GM12892 (cell line): ENCODE data around the gene PDE4A.

Experiments
- DNase-seq: peaks from one replicate; pipeline ENCODE4 v3.0.0; 2011; ENCODE audit not compliant: insufficient read length
- FAIRE-seq: peaks from 2 replicates; lab custom pipeline; 2011; peaks lifted over from hg19 to GRCh38; lab: Jason Lieb, UNC
- POLR2A ChIP-seq: IDR thresholded peaks from 2 replicates; pipeline ENCODE4 v1.6.1; 2011; ENCODE audit warnings: low read depth, low read length, control low read depth
- POLR2AphosphoS5 ChIP-seq: IDR thresholded peaks from 2 replicates; pipeline ENCODE4 v1.6.1; 2011; ENCODE audit warnings: low read depth, low read length, control low read depth
- TAF1 ChIP-seq: IDR thresholded peaks from 2 replicates; pipeline ENCODE4 v1.6.1; 2011; ENCODE audit warnings: low read depth, mild to moderate bottlenecking, control low read depth, low read length, borderline replicate concordance

Gene PDE4A

DNA sequence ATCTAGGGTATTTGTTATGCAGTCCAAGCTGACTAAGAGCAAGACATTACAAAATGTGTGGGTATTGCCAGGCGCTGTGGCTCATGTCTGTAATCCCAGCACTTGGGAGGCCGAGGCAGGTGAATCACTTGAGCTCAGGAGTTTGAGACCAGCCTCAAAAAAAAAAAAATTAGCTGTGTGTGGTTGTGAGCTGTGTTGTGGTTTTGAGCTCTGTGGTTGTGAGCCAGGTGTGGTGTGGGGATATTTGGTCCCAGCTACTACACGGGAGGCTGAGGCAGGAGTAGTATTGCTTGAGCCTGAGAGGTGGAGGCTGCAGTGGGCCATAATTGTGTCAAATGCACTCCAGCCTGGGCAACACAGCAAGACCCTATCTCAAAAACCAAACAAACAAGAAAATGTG lies 88.4 kb downstream of the PDE4A start:
- FAIRE-seq (no peak), DNase-seq (no peak)
- TF ChIP-seq POLR2A = no peak
- TF ChIP-seq TAF1 = no peak
- TF ChIP-seq POLR2AphosphoS5 = no peak

DNA sequence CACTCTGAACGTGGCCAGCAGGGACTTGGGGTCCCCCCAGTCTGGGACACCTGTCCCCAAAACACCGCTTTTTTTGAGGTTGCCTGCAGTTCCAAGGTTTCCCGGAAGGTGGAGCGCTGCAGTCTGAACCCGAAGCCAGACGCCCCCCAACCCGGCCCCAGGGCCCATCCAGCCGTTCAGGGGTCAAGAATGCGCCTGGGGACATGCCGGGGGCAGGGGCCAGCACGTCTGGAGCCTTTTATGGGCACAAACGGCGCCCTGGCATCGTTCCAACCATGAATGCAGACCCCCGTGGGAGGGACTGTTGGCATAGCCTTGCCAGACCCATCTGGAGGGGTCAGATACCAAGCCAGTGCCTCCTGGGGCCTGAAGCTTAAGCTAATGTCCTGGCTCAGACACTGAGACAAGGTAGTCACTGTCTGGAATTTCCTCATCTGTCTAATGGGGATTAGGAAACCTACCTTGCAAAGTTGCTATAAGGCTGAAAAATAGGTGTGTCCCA lies 90.0 kb downstream of the PDE4A start:
- no peak for TF ChIP-seq TAF1
- TF ChIP-seq POLR2A = no peak
- no peak for TF ChIP-seq POLR2AphosphoS5
- DNase-seq = peak; percentile 72
- no peak for FAIRE-seq

DNA sequence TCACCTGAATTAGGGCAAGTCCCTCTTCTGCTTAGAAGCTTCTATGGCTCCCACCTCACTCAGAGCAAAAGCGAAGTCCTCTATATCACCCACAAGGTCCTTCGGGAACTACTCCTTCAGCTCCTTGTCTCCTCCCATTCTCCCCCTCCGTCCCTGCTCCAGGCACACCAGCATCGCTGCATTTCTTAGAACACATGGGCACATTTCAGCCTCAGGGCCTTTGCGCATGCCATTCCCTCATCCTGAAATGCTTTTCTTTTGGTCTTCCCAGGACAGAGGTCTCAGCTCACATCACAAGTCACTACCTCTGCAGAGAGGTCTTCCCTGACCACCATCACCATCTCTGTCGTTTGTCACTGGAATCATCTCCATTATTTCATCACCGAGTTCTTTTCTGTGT lies 92.9 kb downstream of the PDE4A start:
- FAIRE-seq (no peak), DNase-seq (no peak)
- TF ChIP-seq TAF1 = no peak
- no peak for TF ChIP-seq POLR2AphosphoS5
- TF ChIP-seq POLR2A = no peak

DNA sequence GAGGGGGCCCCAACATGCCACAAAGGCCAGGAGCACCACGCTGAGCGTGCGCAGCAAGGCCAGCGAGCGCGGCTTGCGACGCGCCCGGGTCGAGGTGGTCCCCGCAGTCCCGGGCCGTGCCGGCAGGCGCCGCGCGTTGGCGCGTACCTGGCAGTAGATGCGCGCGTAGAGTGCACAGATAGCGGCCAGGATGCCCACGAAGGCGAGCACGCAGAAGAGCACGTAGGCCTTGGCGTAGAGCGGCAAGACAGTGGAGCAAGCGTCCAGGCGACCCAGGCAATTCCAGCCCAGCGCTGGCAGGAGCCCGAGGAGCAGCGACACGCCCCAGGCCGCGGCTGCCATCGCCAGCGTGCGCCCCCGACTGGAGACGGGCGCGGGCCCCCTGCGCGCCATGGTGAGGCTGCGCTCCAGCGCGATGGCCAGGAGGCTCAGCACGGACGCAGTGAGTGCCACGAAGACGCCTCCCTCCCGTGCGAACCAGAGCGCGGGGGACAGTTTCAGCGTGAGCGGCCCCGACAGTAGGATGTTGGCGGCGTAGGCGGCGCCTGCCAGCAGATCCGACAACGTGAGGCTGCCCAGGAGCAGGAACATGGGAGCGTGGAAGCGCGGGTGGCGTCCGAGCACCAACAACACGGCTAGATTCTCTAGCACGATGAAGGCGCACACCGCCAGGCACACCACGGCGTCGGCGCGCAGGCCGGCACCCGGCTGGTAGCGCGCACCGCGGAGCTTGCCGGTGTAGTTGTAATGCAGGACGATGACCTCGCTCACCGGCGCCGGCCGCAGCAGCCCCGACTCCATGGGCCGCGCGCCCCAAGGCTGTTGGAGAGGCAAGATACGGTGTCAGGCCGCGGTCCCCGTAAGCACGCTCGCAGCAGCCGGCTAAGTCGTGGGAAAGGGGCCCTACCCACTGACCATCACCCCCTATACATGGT lies 94.1 kb downstream of the PDE4A start:
- FAIRE-seq = no peak
- no peak for DNase-seq
- TF ChIP-seq POLR2AphosphoS5 (no peak), POLR2A (no peak), TAF1 (no peak)

DNA sequence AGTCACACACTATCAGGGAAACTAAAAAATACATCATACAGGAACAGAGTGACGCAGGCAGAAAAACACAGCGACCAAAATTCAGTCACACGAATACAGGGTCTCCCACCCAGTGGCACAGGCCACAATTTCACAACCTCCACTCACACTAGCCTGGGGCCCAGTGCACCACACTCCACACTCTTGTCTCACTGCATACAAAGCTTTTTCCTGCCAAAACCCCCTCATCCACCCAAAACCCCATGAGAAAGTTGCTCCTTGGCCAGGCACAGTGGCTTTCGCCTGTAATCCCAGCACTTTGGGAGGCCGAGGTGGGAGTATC lies 95.7 kb downstream of the PDE4A start:
- no peak for FAIRE-seq
- no peak for TF ChIP-seq TAF1
- no peak for TF ChIP-seq POLR2AphosphoS5
- no peak for TF ChIP-seq POLR2A
- DNase-seq = no peak

DNA sequence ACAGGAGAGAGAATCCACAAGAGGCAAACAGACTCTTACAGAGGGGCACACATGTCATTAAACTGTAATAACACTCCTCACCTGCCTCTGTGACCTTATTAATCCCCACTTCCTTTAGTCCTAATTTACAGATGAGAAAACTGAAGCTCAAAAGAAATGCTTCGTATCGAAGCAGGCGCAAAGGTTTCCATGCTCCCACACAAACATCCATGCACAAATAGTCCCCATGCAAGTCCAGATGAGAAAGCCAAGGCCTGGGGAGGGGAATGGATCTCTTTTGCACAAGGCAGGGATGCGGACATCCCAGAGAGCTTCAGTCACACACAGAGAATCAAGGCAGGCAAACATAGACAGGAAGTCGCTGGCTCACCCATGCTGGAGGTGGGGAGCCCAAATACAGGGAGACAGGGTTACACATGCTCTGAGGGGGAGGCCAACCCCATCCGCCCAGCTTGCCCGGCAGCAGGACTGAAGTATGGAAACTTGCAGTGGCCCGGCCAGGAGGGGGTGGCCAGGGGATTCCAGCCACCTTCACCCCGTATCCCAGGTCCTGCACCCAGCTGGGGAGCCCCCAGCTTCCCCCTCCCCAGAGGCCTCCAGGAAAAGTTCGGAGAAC lies 96.4 kb downstream of the PDE4A start:
- TF ChIP-seq POLR2A (no peak), TAF1 (no peak), POLR2AphosphoS5 (no peak)
- DNase-seq (no peak), FAIRE-seq (no peak)

DNA sequence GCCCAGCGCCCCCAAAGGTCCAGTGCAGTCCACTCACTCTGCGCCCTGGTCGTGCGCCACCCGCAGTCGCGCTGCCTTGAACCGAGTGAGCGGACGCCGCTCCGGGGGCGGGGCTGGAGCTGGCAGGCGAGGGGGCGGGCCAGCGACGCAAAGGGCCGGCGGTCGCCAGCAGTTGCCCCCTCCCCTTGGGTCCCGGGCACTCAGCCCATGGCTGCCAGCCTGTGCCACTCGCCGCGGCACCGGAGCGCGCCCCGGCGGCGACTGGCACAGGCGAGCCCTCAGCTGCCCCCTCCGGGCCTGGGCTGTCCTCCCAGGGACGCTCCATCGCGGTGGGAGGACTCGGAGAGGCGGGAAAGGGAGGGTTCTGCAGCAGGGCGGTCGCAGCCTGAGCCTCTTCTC lies 97.0 kb downstream of the PDE4A start, which contains the start of gene S1PR5:
S1PR5 (minus strand) TSS at position 87 of the 399 bp plus-strand sequence. CDS start 2,436 bp downstream, outside the sequence.
- FAIRE-seq = no peak
- no peak for DNase-seq

DNA sequence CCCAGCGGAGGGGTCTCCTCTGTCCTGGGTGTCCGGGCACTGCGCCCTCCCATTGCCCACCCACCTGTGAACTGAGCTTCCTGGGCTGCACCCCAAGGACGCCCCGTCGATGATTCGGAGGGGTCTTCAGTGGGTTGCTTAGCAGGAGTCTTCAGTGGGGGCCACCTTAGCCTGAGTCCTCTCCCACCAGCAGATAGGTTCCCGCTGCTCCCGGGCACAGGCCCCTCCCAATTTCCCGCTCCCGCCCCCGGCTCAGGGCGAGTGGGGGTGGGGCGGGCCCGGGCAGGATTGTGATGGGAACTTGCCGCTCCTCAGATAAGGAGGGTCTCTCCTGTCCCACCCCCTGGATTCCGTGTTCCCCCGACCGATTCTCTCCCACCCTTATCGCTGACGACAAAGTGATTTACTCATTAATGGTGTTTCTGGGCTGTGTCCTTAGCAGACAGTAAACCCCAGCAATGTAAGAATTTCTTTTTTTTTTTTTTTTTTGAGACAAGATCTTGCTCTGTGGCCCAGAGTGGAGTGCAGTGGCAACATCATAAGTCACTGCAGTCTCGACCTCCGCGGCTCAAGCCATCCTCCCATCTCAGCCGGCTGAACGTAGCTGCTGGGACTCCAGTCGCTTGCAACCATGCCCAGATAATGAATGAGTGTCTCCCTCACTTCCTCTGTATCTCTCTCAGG lies 97.6 kb downstream of the PDE4A start:
- no peak for FAIRE-seq

More for the DNA sequence above, 97.0 kb downstream of the PDE4A start, which contains the start of gene S1PR5:
- no peak for TF ChIP-seq TAF1
- no peak for TF ChIP-seq POLR2AphosphoS5
- no peak for TF ChIP-seq POLR2A

DNA sequence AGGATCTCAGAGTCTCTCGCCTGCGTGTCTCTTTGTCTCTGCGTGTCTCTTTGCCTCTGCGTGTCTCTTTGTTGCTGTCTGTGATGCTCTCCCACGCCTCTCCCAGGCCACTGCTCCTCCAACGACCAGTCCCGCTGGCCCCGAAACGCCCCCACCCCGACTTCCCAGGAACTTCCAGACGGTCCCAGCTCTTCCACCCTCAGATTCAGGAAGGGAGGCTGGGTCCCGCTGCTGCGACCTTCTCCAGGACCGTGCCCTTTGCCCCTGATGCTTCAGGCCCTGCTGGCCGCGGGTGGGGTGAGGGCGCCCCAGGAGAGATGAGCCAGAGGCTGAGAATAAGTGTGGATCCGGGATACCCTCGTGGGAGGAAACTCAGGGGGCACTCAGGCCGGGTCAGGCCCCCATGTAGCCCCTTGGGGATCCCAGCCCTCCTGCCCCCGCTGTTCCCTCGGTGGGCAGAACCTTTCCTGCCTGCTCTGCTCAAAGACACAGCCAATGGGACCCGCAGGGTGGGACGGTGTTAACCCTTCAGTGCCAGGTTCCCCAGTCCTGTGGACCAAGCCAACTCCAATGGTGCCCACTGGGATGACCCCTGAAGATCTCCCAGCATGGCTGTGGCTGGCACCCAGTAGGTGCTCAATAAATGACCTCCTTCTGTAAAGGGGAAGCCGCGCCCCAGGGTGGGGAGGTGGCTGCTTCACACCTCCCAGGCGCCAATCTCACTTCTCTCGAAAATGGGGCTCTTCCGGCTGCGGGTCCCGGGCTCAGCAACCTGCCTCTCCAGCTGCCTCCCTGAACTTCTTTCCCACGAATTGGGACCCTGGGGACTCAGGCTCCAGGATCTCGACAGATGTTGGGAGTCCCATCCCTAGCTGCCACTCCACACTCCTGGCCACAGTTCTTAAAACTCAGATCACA lies 98.4 kb downstream of the PDE4A start:
- TF ChIP-seq POLR2A (no peak), POLR2AphosphoS5 (no peak), TAF1 (no peak)
- DNase-seq = no peak
- FAIRE-seq = no peak

More for the DNA sequence above, 97.6 kb downstream of the PDE4A start:
- DNase-seq = no peak
- TF ChIP-seq POLR2AphosphoS5 (no peak), POLR2A (no peak), TAF1 (no peak)
